Activated T-helper 1 cell treated with anti-CD3 and anti-CD28 coated beads, Interleukin-2, amount 50 U/mL, for 16 hours (primary cell): ENCODE results near the gene ST8SIA5.

Experiments used
- DNase-seq, 2 donors: peaks; one replicate each; pipeline ENCODE4 v3.0.0-alpha.2; 2020; ENCODE audit warnings: low read depth in 1 of 2, low spot score in 1 of 2

The ST8SIA5 gene

GRCh38 chr18:46630160-46630559 is 126.7 kb downstream of the ST8SIA5 start:
- no peak for DNase-seq

- DNase-seq = no peak
Observed at GRCh38 chr18:46629361-46629760, 127.5 kb downstream of the ST8SIA5 start.

DNA sequence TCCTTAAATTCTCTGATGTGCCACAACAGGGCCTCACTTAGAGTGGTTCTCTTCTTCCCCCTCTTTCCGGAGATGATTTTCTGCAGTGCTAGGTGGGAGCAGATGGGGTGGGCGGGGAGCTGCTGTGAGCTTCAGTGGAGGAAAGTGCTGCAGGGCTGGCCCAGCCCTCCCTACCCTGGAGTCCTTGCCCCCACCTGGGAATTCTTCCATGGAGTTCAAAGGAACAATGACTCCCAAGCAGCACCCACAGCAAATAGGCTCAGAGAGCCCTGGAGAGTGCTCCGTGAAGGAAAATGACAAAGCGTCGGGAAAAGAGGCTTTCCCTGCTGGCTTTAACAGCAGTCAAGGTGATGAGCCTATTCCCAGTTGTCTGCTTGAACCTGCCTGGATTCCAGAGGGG is 128.6 kb downstream of the ST8SIA5 start:
- DNase-seq = no peak

DNA sequence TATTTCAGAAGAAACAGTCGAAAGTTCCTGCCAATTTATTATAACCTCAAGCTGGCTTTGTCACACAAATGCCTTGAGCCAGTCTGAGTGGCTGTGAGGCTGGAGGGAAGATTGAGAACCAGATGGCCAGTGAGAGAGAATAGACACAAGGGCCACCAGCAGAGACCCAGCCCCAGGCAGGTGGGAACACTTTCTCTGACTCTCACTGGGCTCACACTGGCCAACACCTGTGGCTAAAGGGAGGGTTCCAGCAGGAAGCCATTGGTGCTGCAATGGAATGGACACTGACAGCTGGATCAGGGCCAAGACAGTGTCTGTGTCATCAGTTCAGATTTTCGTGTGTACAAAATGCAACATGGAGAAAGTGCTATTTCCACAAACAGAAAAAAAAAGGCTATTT is 129.7 kb downstream of the ST8SIA5 start:
- no peak for DNase-seq

DNA sequence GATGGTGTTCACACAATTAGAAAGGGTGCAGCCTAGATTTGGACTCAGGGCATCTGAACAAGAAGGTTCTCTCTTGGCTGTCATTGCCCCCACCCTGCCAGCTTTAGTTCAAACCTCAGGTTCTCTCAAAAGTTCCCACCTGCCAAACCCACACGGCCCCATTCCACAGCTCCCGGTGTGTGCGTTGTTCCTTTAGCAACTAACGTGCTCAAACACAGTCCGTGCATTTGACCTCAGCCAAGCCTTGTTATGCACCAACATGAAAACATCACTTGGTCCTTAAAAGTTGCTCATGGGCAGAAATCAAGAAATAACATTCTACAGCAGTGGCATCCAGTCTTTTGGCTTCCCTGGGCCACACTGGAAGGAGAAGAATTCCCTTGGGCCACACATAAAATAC is 131.8 kb downstream of the ST8SIA5 start:
- no peak for DNase-seq

- no peak for DNase-seq
Observed at GRCh38 chr18:46624127-46624526, 132.7 kb downstream of the ST8SIA5 start.

DNA sequence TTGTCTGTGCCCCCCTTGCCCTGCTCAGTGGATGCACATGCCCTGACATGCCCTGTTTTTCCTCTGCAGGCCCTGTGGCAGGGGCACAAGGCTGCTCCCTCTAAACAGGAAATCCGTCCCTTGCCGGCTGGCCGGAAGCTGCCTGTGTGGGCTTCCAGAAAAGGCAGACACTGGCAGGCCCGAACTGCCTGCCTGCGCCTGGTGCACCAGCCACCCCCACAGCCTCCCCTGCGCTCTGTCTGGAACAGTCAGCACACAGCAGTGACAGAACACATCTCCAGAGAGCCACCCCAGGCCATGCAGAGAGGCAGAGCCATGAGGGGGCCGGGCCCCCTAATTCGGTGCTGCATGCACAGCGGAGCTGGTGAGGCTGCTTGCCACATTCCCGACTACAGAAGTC is 133.3 kb downstream of the ST8SIA5 start:
- no peak for DNase-seq

GRCh38 chr18:46622999-46623398 is 133.9 kb downstream of the ST8SIA5 start:
- no peak for DNase-seq

DNA sequence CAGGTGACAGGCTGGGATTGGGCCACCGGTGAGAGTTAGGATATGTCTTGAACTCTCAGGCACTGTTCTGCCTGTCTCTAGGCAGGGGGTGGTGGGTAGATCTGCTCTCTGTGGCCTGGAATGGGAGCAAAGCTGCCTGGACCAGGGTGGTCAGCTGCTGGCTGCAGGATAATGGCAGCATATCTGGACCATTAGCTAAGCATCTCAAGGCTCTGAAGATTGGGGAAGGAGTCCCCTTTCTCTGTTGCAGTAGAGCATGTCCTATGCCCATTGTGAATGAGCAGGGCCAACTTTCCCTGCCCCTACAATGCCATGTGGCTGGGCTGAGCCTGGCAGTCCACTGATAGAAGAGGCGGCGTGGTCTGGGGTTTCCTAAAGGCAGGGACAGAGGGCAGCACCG is 134.4 kb downstream of the ST8SIA5 start:
- DNase-seq = no peak

DNA sequence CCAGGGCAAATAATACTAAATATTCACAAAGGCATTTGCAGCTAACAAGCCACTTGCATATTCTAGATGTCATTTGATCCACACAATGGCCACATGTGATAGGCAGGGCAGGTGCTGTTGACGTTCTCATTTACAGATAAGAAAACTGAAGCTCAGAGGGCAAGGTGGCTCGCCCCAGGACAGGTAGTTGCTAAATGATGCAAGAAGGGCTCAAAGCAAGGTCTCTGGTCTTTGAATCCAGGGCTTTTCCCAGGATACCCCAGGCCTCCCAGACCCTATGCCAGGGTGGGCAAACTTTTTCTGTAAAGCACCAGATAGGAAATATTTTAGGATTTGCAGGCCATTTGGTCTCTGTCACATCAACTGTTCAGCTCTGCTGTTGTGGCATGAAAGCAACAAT is 135.0 kb downstream of the ST8SIA5 start:
- DNase-seq = no peak

DNA sequence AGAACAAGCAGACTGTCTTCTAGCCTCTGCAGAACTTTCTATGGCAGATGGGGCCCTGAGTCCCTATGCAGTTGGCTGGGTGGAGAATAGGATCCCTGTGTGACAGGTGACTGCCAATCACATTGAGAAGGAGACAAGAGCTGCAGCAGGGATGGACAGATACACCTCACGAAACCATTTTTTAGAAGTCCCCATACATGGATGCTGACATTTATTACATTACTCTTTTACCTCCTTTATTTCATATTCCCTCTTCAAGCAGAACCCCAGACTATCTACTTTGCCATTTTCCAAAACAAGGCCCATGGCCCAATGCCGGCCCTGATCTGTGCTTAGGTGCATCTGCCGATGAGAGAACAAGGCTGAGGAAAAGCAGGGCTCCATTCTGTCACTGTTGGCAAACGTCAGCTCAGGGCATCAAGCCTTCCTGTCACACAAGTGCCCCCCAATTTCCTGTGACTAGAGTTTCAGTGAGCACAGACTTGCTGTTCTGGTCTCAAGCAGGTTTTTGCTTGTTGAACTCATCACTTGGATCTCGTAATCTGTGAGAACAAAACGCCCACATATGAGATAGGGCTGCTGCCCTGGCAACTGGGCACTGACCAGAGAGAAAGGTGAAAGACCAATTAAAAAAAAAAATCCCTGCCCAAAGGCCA is 135.6 kb downstream of the ST8SIA5 start:
- no peak for DNase-seq

- DNase-seq = no peak
Observed at GRCh38 chr18:46619559-46619958, 137.3 kb downstream of the ST8SIA5 start.
